DND-41 (cell line): ENCODE measurements around the gene TCF7L2.

Experiments used
- CTCF ChIP-seq: IDR thresholded peaks from 2 replicates; pipeline ENCODE4 v1.5.1; 2012; ENCODE audit warnings: borderline replicate concordance, low read length, moderate library complexity, mild to moderate bottlenecking; ENCODE audit not compliant: poor library complexity, severe bottlenecking; ENCODE audit errors: extremely low read depth
- EZH2 ChIP-seq: IDR thresholded peaks from 3 replicates; pipeline ENCODE4 v1.6.1; 2012; ENCODE audit warnings: borderline replicate concordance, low read depth, mild to moderate bottlenecking, moderate library complexity, low read length, inconsistent platforms; ENCODE audit not compliant: severe bottlenecking

DNA sequence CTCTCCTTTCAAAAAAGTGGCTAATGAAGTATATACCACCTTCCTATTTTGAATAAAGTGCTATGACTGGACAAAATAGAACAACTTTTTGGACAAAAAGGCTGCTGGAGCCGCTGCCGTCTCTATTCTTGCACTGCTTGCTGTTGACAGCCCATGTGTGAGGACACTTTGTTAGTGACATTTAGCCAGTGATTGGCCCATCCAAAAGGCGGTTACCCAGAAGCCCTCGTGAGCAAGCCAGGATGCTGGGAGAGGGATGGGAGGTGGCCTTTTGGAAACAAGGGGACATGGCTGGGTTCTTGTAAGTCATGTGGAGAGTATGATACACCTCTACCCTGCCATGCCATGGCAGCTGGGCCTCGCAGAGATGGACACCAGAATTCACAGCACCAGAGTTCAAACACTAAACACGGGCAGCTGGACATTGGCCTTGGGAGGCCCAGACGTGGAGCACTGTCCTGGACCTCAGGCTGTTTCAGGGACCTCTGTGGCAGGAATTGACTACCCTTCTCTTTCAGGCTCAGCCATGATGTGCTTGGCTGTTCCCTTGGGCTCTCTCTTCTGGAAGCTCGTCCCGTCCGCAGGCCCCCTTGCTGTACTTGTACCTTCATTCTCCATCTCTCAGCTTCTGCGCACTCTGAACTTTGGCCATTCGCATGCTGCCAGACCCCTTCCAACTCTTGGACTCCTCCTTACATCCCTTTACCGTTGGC, 118.3 kb downstream of the TCF7L2 start:
- TF ChIP-seq CTCF (no peak), EZH2 (no peak)
